A673 (cell line): ENCODE data around the gene MSH3.

ENCODE experiments used
- CTCF ChIP-seq: fragments of 300-800, 200-600 bp; sonication (generic); conservative IDR thresholded peaks from 2 replicates; pipeline ENCODE4 v1.5.1; 2017; ENCODE audit warnings: low read depth, mild to moderate bottlenecking, antibody characterized with exemption, low read length, moderate library complexity, mixed read lengths
- EZH2 ChIP-seq: fragments of 200-600 bp; sonication (generic); IDR thresholded peaks from 2 replicates; pipeline ENCODE4 v1.6.1; 2017; ENCODE audit warnings: borderline replicate concordance, low read depth, mild to moderate bottlenecking, mixed read lengths, antibody characterized with exemption, low read length; ENCODE audit not compliant: poor library complexity, severe bottlenecking

- no peak for TF ChIP-seq CTCF
- no peak for TF ChIP-seq EZH2
These were observed 31.7 kb upstream of the MSH3 start for GRCh38 chr5:80622756-80623155.
